ENCODE results near the gene FAM53A.

- TF ChIP-seq CTCF (conservative IDR thresholded peaks at IDR 0.05) (no peak), ZFX (IDR thresholded peaks at IDR 0.05) (no peak)
Observed at GRCh38 chr4:1669850-1670249, 14.3 kb downstream of the FAM53A start.
